ENCODE measurements around the gene TNXB.
"Not testable (repeated sequence)": the region's sequence is repeated elsewhere in the genome, so short reads cannot be mapped to it uniquely, and the experiment has no call there.

TNXB gene

DNA sequence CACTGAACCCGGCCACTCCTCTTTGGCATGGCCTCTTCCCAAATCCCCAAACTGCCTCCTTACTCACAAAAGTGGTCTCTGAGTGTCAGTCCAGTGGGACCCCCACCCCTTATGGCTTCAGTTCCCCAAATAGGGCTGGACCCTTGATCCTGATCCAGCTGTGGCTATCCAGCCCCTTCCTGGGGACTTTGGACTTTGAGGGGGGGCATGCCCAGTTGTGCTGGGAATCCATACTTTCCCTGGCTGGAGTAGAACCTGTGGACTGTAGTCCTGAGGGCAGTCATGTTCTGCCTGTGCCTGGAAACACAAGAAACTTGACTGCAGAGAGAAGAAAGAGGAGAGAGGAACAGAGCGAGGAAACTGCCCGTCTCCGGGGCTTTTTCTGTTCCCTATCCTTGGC, 104.7 kb downstream of the TNXB start:
- not testable (repeated sequence) for DNase-seq (ENCODE audit: low read depth in 2 of 2)

DNA sequence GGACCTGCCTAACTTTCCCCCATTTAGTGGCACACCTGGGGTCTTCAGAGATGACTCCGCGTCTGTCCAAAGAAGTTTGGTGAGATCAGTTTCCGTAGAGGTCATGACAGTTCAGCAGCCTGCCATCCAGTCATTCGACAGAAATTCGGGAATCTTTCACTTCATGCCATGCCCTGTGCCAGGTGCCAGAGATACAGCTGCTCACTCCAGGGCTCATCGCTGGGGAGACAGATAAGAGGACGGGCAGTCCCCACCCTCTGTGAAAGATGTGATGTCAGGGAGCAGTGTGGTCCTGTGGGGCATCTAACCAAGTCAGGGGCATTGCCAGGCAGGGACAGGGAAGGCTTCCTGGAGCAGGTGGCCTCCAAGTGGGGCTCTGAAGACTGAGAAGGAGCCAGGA, 105.8 kb downstream of the TNXB start:
- DNase-seq (ENCODE audit: low read depth in 2 of 2) = not testable (repeated sequence)

DNA sequence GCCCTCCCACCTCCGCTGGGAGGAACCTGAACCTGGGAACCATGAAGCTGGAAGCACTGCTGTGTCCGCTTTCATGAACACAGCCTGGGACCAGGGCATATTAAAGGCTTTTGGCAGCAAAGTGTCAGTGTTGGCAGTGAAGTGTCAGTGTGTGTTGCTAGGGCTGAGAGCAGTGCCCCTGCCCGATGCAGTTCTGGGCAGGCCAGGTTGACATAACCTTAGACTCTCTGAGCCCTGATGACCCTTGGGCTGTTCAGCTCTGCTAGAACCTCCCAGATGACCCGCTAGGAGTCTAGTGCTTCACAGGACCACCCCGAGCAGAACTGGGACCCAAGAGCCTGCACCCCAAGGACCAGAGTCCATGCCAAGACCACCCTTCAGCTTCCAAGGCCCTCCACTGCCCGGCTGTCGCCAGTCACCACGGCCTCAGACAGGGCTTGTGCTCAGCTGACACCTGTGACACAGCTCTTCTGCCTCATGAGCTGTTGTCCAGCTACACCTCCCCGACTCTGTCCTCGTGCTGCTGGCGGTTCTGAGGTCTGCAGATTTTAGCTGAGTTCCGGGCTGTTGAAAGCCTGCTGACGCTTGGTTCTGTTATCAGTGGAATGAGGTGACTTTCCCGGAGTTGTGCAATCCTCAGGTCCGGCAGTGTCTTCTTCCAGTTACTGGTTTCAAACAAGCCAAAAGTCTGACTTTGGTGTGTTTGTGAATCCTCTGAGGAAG, 106.4 kb downstream of the TNXB start:
- DNase-seq (ENCODE audit: low read depth in 2 of 2) = not testable (repeated sequence)

DNA sequence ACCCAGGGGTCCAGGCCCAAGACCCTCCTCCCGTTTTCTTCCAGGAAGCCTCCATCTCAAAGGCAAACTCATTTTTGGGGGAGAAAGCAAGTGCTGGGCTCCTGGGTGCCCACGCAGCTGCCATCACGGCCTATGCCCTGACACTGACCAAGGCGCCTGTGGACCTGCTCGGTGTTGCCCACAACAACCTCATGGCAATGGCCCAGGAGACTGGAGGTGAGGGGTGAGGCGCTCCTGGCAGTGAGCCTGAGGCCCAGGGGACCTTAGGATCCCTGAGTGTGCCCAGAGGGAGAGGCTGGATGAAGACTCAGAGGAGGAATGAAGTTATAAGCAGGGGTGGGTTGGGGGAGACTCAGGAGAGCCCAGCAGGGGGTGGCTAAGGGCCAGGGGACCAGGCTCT, 112.8 kb downstream of the TNXB start:
- not testable (repeated sequence) for DNase-seq (ENCODE audit: low read depth in 2 of 2)

DNA sequence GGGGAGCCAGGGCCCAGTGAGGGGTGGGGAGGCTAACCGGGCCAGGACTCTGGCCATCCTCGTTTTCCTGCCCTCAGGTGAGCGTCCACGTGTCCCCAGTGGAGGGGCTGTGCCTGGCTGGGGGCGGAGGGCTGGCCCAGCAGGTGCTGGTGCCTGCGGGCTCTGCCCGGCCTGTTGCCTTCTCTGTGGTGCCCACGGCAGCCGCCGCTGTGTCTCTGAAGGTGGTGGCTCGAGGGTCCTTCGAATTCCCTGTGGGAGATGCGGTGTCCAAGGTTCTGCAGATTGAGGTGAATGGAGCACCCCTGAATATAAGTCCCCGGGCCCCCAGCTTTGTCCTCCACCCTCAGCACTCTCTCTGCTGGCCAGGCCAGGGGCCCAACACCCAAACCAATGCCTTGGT, 114.7 kb downstream of the TNXB start:
- DNase-seq (ENCODE audit: low read depth in 2 of 2) = not testable (repeated sequence)

Data from stimulated activated CD4-positive, alpha-beta T cell treated with anti-CD3 and anti-CD28 coated beads, Interleukin-4, amount 100 ng/mL, for 48 hours (primary cell).